NCI-H446 treated with DMSO at 0.1 percent for 48 hours (cell line): ENCODE measurements around the gene ME1.
"Not testable (repeated sequence)": the region's sequence is repeated elsewhere in the genome, so short reads cannot be mapped to it uniquely, and the experiment has no call there.

Experiments used
- DNase-seq: peaks from one replicate; lab custom pipeline; 2025; lab: John Stamatoyannopoulos, UW

The ME1 gene

DNA sequence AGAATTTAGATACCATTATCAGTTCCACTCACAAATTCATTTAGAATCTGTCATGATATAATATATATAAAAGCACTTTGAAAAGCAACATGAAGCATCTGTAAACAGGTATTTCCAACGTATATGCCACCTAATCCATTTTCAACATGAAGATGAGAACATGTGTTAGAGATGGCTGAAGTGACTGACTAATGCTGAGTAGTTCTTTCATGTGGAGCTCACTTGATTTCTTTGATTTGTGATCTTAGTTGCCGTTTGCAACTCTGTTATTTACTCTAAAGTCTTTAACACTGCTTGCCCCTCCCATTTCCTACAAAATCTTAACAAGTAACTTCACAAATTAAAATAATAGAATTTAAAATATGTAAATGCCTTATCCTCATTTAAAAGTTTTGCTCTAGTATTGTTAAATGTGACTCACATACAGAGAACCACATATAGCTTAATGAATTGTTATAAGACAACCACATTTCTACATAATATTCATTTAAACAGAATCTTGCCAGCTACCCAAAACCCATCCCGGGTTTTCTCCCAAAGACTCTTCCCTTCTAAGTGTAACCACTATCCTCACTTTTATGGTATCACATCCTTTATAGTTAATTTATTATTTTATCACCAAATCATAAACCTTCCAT lies 78.3 kb downstream of the ME1 start:
- no peak for DNase-seq

DNA sequence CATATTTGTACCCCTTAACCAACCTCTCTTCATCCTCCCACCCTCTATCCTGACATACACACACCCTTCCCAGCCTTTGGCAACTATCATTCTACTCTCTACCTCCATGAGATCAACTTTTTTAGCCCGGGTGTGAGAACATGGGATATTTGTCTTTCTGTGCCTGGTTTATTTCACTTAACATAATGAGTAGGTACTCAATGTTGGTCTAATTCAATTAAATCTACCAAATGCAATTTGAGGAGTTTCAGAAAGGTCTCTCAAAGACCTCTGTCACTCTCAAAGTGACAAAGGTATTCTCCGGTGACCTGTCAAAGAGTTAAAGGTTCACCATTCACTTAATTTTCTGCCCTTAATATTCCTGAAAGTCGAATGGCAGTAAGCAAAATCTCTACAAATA lies 87.7 kb downstream of the ME1 start:
- DNase-seq = no peak

DNA sequence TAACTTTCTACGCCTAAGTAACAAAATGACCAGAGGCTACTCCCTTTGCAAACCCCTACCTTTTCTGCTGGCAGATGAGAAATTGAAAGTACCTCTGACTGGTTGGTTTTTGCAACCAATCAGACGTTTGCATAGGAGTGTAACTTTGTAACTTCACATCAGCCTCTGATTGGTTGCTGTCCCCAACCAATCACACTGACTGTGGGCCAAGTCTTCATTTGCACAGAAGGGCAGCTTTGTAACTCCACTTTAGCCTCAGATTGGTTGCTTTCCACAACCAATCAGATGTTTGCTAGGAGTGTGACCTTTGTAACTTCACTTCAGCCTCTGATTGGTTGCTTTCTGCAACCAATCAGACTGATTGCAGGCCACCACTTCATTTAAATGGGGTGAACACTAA lies 89.1 kb downstream of the ME1 start:
- DNase-seq = no peak

DNA sequence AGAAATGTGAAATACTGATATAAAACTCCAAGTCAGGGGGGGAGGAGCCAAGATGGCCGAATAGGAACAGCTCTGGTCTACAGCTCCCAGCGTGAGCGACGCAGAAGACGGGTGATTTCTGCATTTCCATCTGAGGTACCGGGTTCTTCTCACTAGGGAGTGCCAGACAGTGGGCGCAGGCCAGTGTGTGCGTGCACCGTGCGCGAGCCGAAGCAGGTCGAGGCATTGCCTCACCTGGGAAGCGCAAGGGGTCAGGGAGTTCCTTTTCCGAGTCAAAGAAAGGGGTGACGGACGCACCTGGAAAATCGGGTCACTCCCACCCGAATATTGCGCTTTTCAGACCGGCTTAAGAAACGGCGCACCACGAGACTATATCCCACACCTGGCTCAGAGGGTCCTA lies 96.9 kb downstream of the ME1 start:
- DNase-seq = not testable (repeated sequence)

DNA sequence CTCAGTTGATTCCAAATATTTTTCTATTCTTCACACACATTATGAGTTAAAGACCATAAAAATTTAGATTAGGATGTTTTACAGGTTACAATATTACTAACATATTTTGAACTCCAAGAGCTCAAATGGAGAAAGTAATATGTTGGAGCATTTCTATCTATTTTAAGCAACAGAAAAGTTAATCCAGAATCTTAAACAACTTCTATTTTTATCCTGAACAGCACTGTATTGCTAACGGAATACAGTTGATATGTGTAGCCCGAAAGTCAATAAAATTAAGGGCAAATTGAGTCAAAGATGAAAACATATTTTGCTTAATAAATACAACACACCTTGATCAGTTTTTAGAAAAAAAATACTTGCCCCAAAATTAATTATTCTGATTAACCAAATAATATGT lies 97.4 kb downstream of the ME1 start:
- no peak for DNase-seq

DNA sequence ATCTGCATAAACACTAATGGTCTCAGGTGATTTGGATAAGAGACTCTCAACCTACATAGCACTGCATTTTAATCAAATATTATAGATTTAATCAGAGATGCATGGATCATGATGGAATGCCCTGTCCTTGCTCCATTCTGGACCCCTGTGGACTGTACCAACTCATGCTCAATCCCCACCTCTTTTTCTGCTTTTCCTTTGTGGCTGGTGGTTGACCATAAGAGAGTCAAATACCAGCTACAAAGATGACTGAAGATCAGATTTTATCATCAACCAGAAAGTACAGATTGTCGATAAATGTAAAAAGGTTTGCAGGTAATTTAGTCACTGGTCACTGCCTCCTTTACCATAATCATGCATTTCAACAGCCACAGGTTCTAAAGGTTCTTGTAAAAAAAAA lies 116.2 kb downstream of the ME1 start:
- no peak for DNase-seq

DNA sequence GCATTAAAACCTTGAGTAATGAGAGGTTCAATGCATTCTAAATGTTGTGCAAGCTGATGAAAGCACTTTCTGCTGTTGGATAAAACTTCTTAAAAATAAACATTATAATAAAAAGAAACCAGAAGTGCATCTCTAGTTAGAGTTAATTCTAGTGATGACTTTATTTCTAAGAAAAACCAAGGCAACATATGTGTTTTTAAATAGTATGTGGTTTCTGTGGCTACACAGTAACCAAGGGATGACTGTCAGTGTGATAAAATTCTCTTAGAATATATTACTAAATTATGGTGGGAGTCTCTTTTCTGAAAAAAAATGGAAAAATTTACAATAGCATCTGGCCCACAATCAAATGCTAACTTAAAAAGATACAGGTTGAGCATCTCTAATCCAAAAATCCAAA lies 117.0 kb downstream of the ME1 start:
- no peak for DNase-seq

DNA sequence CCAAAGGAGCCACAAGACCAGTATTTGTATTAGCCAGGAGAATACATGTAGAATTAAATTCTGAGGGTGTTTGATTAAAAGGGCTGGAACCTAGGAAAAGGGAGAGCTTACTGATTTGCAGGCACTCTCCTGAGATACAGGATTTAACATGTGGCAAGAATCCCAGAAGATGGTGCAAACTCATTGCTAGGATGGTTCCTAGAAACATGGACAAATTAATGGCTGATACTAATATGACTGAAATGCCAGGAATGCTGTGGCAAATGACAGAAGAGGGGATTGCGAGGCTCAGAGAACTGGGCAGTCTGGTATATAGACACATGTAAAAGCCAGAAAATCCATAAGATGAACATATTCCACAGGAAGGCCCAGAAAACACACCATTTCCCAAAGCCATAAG lies 119.6 kb downstream of the ME1 start:
- no peak for DNase-seq

DNA sequence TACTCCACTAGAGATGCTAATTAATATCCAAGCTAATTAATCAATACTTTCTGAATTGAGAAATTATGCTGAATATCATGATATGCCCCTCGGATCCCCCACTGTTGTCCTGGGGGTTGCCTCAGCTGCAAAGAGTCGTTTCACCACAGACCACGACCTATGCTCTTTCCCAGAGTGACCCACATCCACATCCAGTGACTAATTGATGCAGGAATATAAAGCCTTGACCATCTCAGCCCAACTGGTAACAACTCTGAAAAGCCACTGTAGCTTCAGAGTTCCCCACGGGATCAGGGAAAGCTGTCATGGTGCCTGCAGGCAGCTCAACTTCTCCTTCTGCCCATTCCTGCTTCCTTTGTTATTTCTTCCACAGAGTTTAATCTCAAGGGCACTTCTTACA lies 120.8 kb downstream of the ME1 start:
- DNase-seq = no peak

DNA sequence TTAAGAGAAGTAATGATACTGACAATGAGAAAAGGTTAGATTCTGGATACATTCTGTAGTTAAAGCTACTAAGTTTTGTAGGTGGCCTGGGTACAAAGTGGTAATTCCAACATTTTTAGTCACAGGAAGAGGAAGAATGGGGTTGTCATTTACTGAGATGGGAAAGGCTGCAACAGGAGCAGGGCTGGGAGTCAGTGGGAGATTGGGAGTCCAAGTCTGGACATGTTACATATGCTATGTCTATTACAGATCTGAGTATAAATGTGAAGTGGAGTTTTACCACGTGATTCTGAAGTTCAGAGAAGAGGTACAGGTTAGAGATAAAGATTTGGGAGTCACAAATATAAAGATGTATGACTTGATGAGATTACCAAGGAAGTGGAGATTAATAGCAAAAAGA lies 121.5 kb downstream of the ME1 start:
- DNase-seq = no peak

DNA sequence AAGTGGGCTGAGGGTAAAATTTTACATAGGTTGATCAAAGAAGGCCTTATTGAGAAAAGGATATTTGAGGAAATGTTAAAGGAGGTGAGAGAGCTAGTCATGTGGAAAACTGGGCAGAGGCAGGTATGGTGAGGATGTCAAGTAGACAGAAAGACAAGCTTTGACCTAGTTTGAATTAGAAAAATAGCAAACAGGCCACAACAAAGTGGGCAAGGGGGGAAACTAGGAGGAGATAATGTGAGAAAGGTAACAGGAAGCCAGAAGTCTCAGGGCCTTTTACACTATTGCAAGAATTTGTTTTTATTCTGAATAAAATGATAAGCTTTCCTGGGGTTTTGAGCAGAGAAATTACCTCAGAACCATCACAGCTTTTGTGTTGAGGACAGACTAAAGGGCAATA lies 122.0 kb downstream of the ME1 start:
- no peak for DNase-seq

DNA sequence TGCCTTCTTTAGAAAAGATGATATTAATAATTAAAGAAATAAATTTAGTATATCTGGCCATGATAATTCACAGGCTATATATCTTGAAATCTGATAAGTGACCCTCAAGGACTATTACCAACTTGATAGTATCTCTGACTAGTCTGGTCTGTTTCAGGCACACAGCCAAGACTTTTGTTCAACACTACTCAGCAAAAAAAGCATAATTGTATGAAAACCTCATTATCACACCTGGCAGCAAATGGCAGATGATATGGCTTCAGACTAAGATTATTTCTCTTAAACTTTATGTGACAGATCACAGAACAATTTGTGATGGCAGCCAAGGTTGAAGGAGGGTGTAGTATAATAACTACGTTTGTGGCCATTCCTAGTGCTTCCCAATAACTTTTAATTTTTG lies 123.0 kb downstream of the ME1 start:
- DNase-seq = no peak

DNA sequence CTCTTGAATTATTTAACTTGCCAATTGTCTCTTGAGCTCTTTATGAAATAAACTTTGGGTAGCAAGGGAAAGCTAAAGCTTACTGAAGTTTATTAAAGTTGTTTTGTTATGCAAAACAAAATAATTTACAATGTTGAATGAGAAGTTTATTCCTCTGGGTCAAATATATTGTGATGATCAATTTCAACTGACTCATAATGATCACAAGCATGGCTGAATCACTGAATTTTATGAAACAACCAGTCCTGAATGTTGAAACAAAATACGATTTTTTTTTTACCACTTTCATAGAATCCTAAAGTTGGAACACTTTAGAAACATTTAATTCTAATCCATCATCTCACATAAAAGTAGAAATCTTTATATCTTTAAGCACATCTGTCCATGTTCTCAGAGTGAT lies 127.4 kb downstream of the ME1 start:
- DNase-seq = no peak

DNA sequence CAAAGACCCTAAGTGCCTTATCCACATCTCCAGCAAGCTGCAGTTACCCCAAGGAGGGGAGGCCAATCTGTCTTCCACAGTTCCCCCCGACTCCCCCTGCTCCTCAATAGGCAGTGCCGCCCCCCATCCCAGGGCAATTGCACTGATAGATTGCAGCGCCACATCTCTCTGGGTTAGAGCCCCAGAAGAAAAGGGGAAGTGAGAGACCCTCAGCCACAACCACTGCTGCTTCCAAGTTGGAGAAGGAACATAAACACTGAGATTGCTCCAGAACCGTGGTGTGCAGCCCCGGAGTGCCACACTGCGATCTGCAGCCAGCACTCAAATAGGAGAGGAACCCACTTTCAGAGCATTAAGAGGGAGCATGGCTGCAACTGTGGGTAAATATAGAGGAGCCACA lies 136.2 kb downstream of the ME1 start:
- DNase-seq = no peak

DNA sequence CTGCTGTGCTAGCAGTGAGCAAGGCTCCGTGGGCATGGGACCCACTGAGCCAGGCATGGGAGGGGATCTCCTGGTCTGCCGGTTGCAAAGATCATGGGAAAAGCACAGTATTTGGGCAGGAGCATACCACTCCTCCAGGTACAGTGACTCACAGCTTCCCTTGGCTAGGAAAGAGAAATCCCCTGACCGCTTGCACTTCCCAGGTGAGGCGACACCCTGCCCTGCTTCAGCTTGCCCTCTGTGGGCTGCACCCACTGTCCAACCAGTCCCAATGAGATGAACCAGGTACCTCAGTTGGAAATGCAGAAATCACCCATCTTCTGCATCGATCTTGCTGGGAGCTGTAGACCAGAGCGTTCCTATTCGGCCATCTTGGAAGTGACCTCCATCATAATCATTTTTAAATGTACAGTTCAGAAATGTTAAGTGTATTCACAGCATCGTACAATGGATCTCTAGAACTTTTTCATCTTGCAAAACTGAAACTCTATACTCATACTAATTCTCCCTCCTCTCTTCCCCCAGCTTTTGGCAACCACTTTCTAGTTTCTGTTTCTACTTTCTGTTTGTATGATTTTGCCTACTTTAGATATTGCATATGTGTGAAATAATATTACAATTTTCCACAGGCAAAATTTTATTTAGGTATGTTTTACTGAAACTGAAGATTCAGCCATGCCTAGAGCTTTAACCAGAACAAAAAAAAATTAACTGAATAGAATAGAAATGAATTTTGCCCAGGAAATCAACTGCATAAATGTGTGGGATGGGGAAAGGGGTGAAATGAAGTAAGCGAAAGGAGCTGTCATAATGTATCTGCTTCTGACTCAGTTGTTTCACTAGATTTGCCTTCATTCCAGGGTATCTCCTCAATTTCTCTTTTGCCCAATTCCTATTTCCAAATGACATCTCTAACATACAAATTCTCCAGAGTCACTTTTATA lies 137.7 kb downstream of the ME1 start:
- no peak for DNase-seq

DNA sequence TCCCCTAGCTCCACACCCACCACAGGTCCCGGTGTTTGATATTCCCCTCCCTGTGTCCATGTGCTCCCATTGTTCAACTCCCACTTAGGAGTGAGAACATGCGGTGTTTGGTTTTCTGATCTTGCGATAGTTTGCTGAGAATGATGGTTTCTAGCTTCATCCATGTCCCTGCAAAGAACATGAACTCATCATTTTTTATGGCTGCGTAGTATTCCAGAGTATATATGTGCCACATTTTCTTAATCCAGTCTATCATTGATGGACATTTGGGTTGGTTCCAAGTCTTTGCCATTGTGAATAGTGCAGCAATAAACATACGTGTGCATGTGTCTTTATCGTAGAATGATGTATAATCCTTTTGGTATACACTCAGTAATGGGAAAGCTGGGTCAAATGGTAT lies 143.6 kb downstream of the ME1 start:
- DNase-seq = not testable (repeated sequence)

DNA sequence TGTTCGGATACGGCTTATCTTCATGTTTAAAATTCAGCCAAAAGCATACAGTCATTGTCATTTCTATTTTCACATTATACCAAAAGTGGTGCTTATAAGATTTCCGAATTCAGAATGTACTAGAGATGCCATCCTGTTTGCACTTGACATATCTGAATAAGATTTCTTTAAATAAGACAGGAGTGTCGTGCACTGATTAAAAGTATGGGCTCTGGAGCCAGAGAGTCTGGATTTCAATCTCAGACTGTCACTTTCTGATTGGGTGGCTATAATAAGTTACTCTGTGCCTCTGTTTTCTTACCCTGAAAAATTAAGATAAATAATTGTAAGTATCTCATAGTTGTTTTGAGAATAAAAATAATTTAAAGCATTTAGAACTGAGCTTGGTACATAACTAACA lies 144.9 kb downstream of the ME1 start:
- DNase-seq = no peak

DNA sequence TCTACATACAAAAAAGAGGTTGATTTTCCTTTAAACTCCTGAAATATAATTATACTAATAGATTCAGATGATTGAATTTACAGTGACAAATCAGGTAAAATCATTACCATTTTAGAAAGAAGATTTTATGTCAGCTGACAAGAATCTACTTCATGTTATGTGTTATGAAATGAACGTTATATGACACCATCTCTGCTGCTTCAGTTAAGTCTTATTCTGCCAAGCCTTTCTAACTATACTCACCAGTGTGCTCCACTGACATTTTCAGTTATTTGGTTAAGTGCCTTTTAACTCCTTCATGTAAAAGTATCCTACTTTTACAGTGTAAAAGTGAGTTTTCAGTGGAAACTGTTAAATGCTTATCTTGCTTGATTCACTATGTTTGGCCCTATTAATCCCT lies 157.3 kb downstream of the ME1 start:
- no peak for DNase-seq

DNA sequence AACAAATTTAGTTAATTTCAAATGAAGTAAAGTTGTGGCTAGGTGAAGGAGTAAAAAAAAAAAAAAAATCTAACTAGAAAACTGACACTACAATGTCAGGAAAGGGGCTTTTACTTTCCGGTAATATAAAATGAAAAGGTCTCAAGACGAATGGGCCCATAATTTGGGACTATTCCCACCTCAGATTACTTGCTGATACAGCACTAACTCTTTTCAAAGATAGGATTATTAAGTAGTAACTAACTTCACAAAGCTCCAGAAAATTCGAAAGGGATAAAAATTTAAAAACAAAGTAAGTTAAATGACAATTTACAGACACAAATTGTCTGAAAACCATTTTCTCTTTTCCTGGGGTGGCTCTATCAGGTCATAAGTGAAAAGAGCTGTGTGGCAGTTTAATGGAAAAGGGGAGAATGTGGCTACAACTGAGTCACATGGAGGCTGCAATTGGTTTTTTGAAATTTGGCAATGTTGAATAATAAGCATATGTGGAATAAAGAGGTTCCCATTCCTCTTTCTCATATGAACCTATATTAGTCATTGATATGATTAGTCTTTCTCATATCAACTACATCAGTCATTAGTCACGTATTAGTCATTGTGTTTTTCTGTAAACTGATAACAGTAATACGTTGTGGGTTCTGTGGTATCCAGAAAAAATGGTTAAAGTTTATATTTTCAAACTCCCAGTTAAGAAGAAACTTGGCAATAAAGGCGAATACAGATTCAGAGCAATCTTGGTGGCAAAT lies 159.7 kb downstream of the ME1 start:
- DNase-seq = no peak

DNA sequence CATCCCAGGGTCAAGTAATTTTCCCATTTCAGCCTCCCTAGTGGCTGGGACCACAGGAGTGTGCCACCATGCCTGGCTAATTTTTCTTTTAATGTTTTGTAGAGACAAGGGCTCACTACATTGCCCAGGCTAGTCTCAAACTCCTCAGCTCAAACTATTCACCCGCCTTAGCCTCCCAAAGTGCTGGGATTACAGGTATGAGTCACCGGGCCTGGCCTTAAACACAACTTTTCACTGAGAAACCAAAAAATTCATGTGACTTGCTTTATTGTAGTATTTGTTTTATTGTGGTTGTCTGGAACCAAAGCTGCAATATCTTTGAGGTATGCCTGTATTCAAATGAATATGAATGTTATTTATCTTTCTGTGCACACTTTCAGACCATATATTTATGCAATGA lies 165.5 kb downstream of the ME1 start:
- no peak for DNase-seq

DNA sequence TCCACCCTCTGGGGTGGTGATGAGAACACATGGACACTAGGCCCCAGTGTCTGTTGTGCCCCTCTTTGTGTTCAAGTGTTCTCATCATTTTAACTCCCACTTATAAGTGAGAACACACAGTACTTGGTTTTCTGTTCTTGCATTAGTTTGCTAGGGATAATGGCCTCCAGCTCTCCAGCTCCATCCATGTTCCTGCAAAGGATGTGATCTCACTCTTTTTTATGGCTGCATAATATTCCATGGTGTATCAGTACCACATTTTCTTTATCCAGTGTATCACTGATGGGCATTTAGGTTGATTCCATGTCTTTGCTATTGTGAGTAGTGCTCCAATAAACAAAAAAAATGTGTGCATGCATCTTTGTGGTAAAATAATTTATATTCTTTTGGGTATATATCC lies 170.3 kb downstream of the ME1 start:
- no peak for DNase-seq

DNA sequence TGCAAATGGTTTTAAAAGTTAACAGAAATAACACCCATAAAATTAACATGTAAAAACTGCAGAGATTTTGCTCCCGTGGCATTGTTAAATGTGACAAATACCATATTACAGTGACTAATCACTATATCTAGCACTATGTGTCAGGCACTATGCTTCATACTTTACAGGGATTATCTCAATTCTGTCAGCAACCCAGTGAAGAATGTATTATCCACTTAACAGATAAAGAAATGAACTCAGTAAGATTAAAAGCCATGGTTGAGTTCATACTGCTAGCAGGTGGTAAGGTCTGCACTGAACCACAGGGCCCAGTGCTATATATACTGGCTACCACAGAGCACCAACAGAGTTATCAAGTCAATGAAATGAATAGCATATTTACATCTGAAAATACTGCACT lies 172.3 kb downstream of the ME1 start:
- no peak for DNase-seq

DNA sequence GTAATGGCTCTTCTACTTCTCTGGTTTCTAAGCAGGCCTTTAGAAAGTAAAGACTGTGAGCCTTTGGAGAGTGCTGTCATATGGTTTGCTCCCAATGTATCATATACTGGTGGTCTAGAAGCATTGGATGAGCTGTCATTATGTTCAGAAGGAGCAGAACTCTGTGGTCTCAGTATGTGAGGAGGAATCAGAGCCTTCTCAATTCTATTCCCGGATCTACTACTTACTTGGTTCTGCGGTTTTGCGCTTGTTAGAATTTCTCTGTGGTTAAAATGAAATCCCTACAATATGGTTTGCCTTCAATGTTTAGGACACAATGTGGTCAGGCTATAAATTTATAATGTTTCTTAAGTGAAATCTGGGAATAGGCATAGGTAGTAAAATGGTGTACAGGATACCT lies 173.1 kb downstream of the ME1 start:
- DNase-seq = no peak
